ENCODE results near the gene TSFM. TPM values are rescaled to one million over a fixed set of nuclear protein-coding genes. Genes with fewer than 3 reads are reported as not detected.
A peak's percentile ranks its signal among the peaks of the same experiment; 100 is the strongest.

The TSFM gene
- total RNA-seq, 1 donor from 2014 or later, result 28.4 TPM

DNA sequence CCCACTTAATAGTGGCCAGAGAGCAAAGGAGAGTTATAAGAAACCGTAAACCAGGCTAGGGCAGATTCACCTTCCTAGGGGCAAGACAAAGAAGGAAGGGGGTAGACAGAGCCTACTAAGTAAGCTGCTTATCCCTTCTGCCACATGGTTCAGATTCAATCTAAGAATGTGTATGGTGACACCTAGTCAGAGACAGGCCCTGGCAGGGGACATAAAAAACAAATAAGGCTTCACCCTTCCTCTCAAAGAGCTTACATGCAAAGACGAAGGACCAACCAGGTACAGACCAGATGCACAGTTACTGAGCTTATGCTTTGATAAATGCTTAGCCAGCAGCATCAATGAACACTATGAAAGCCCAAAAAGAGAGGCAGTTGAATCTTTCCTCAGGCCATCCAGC lies 20.1 kb upstream of the TSFM start:
- Mint-ChIP-seq H3K4me3 (no peak overlapping the region), H3K4me1 (peaks cover 47% of the 10 kb centered on the region), H3K9me3 (no peaks in the 10 kb centered on the region), H3K27ac (no peak overlapping the region), H3K27me3 (peaks cover 13% of the 10 kb centered on the region), H3K36me3 (ENCODE audit: low read depth) (peaks cover 32% of the 10 kb centered on the region)
- POLR2A ChIA-PET, result interaction anchor here (1.3 kb wide), 1 partner anchor 10 kb away, joined by 4 read pairs; the partner anchor contains the start of genes EEF1AKMT3 and METTL1
- intact Hi-C loops (cut with micrococcal nuclease), result no loop called here
- ATAC-seq (ENCODE audit: low read depth) (no peak), DNase-seq (no peak)
- CTCF ChIA-PET, result interaction anchor here (1.1 to 1.4 kb wide), 2 partner anchors 19 to 21 kb away, joined by 3 read pairs; no protein-coding TSS in a partner anchor
- TF ChIP-seq, protein P1, sequence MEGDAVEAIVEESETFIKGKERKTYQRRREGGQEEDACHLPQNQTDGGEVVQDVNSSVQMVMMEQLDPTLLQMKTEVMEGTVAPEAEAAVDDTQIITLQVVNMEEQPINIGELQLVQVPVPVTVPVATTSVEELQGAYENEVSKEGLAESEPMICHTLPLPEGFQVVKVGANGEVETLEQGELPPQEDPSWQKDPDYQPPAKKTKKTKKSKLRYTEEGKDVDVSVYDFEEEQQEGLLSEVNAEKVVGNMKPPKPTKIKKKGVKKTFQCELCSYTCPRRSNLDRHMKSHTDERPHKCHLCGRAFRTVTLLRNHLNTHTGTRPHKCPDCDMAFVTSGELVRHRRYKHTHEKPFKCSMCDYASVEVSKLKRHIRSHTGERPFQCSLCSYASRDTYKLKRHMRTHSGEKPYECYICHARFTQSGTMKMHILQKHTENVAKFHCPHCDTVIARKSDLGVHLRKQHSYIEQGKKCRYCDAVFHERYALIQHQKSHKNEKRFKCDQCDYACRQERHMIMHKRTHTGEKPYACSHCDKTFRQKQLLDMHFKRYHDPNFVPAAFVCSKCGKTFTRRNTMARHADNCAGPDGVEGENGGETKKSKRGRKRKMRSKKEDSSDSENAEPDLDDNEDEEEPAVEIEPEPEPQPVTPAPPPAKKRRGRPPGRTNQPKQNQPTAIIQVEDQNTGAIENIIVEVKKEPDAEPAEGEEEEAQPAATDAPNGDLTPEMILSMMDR (IDR thresholded peaks at IDR 0.05), result no peak

DNA sequence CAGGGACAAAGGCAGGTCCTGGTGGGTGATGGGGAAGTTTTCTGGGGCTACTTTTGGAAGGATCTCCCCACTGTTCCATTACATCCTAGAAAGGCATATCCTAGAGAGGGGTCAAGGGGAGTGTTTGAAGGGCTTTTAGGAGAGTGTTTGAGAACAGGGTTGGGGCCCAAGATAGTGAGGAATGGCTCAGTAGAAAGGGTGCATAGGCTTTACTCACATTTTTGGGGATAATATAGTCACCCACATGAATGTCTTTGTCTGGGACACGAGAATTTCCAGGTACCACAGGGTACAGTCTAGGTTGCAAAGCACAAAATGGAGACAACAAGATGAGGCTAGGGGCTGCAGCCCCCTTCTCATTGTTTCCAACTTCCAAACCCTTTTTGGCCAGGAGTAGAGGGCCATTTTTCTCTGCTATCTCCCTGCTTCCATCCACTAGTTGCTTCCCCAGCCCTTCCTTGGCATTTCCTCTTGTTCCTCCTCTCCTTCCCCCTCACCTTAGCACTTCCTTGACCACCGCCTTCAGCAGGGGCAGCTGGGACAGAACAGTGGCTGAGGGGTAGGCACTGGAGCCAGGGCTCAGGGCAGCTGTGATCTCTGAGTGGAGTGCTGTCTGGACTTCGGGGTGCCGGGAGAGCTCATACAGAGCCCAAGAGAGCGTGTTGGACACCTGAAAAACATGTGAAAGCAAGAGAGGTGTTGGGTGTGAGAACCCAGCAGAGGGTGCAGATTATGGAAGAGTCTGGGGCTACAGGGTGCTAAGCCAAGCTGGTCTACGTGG lies 18.5 kb upstream of the TSFM start:
- DNase-seq, result no peak
- Mint-ChIP-seq H3K27me3 (peaks cover 13% of the 10 kb centered on the region), H3K4me1 (peaks cover 40% of the 10 kb centered on the region), H3K27ac (peak overlapping the region; percentile 12), H3K9me3 (no peaks in the 10 kb centered on the region), H3K36me3 (ENCODE audit: low read depth) (peaks cover 29% of the 10 kb centered on the region), H3K4me3 (peak overlapping the region; percentile 44)
- POLR2A ChIA-PET, result interaction anchor here (0.7 to 6.7 kb wide), 3 partner anchors 8 to 171 kb away, joined by 3 to 34 read pairs (median 4); partner anchors contain the start of genes CDK4 and MARCHF9
- CTCF ChIA-PET, result interaction anchor here (1.3 to 4.7 kb wide), 2 partner anchors 7 to 141 kb away, joined by 7 to 20 read pairs; no protein-coding TSS in a partner anchor
- TF ChIP-seq, protein P1 (IDR thresholded peaks at IDR 0.05), result no peak
- intact Hi-C loops (cut with micrococcal nuclease), result loop anchor here (2.0 kb wide), 1 partner anchor 19 kb away; the partner anchor contains the start of gene TSFM
- ATAC-seq (ENCODE audit: low read depth), result no peak

DNA sequence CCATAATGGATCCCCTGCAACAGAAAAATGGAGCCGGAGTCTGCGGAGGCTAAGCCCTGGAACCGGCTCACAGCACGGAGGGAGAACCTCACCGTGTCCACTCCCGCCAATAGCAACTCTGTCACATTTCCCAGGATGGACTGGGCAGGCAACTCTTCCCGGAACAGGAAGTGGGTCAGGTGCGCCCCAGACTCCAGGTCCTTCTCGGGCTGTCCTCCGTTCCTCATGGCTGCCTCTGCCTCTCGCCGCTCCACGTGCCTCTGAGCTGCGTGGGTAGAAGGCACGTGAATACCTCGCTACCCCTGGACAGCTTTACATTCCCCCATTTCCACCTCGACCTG lies 18.0 kb upstream of the TSFM start:
- no peak overlapping the region for H3K27ac Mint-ChIP-seq
- TF ChIP-seq, protein P1 (IDR thresholded peaks at IDR 0.05), result no peak
- peaks cover 13% of the 10 kb centered on the region for H3K27me3 Mint-ChIP-seq
- H3K9me3 Mint-ChIP-seq, result no peaks in the 10 kb centered on the region
- DNase-seq, result no peak
- H3K4me3 Mint-ChIP-seq, result peak overlapping the region; percentile 89
- H3K4me1 Mint-ChIP-seq, result peaks cover 35% of the 10 kb centered on the region
- CTCF ChIA-PET, result interaction anchor here (1.3 to 4.7 kb wide), 2 partner anchors 8 to 140 kb away, joined by 7 to 20 read pairs; no protein-coding TSS in a partner anchor
- ATAC-seq (ENCODE audit: low read depth), result peak; percentile 13
- POLR2A ChIA-PET, result interaction anchor here (0.6 to 6.7 kb wide), 4 partner anchors 8 to 1791 kb away, joined by 3 to 34 read pairs (median 4); partner anchors contain the start of genes CDK4, MARCHF9 and RAB5B
- intact Hi-C loops (cut with micrococcal nuclease), result loop anchor here (2.0 kb wide), 1 partner anchor 18 kb away; the partner anchor contains the start of gene TSFM
- peaks cover 29% of the 10 kb centered on the region for H3K36me3 Mint-ChIP-seq (ENCODE audit: low read depth)

DNA sequence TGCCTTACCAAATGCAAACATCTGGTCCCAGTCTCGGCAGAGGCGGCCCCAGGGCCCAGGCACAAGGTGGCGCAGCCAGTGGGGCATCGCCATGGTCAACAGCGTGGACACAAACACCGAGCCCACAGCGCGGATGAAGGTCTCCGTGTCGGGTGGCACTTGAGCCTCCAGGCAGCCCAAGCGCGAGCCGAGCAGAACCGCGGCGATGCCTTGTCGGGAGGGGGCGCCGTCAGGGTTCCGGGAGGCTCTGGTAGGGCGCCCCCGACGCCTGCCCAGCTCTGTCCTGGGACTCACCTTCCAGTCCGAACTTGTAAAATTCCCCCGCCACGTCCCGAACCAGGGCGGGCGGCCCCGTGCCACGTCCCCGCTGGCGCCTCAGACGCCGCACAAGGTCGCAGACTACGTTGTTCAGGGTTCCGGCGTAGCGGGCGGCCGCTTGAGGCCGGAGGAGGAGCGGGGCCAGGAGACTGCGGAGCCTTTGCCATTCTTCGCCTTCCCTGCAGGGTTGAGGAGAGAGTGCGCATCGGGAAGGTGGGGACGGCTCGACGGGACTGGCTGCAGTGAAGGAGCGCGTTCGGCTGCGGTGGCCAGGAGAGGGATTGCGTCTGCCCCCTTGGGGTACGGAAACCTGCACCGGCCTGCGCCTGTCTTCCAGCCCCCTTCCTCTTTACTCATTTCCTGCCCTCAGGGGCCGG lies 17.4 kb upstream of the TSFM start:
- Mint-ChIP-seq H3K4me3 (peak overlapping the region; percentile 89), H3K36me3 (ENCODE audit: low read depth) (peaks cover 29% of the 10 kb centered on the region), H3K9me3 (no peaks in the 10 kb centered on the region), H3K4me1 (peaks cover 32% of the 10 kb centered on the region), H3K27ac (no peak overlapping the region), H3K27me3 (peaks cover 13% of the 10 kb centered on the region)
- ChIA-PET POLR2A (interaction anchor here (0.6 to 6.7 kb wide), 4 partner anchors 9 to 1791 kb away, joined by 3 to 34 read pairs (median 3); partner anchors contain the start of genes CDK4, MARCHF9 and RAB5B), CTCF (interaction anchor here (1.3 to 4.7 kb wide), 2 partner anchors 8 to 139 kb away, joined by 7 to 20 read pairs; no protein-coding TSS in a partner anchor)
- intact Hi-C loops (cut with micrococcal nuclease), result loop anchor here (2.0 kb wide), 1 partner anchor 18 kb away; the partner anchor contains the start of gene TSFM
- TF ChIP-seq, protein P1 (IDR thresholded peaks at IDR 0.05), result no peak
- peak; percentile 83 for ATAC-seq (ENCODE audit: low read depth)
- peak; percentile 47 for DNase-seq

Data from activated B cell treated with CpG ODN at 0.5 μM for 24 hours (primary cell).